TTC549 (cell line): ENCODE data around the gene CLEC10A.

Experiments used
- FAIRE-seq: peaks from 2 replicates; lab custom pipeline; 2012; peaks lifted over from hg19 to GRCh38; lab: Jason Lieb, UNC

The CLEC10A gene

GRCh38 chr17:7038025-7038862 is 41.8 kb downstream of the CLEC10A start:
- FAIRE-seq = no peak

GRCh38 chr17:7035591-7036368 is 44.3 kb downstream of the CLEC10A start, which contains the start of gene SLC16A13:
Gene SLC16A13 (plus strand): TSS chr17:7036015. CDS start chr17:7036383, 368 bp downstream.
- no peak for FAIRE-seq

- no peak for FAIRE-seq
These were observed 45.0 kb downstream of the CLEC10A start for GRCh38 chr17:7034955-7035590.

GRCh38 chr17:7029659-7030058 is 50.4 kb downstream of the CLEC10A start:
- FAIRE-seq = no peak

GRCh38 chr17:7029096-7029495 is 51.0 kb downstream of the CLEC10A start:
- no peak for FAIRE-seq

- no peak for FAIRE-seq
These were observed 52.7 kb downstream of the CLEC10A start for GRCh38 chr17:7027335-7027734.

GRCh38 chr17:7026471-7027115 is 53.5 kb downstream of the CLEC10A start:
- FAIRE-seq = no peak

GRCh38 chr17:7025245-7025644 is 54.8 kb downstream of the CLEC10A start:
- FAIRE-seq = no peak
